Uterus (tissue), 4 donors: ENCODE measurements around the gene ITFG1. TPM values are rescaled to one million over a fixed set of nuclear protein-coding genes. Genes with fewer than 3 reads are reported as not detected.
"Not testable (repeated sequence)": the region's sequence is repeated elsewhere in the genome, so short reads cannot be mapped to it uniquely, and the experiment has no call there.

Source experiments
- DNase-seq, 2 donors: peaks; one replicate each; pipeline ENCODE4 v3.0.0-alpha.2; 2019 to 2020
- H3K27ac ChIP-seq, 2 donors: fragments of 200-600 bp; sonication (generic); 1 replicate in 1 of 2; 2 replicates in 1 of 2; pipeline ENCODE4 v1.5.1; 2016 to 2018
- H3K27me3 ChIP-seq, 2 donors: fragments of 200-600 bp; sonication (generic); one replicate each; pipeline ENCODE4 v1.5.1; 2018 to 2019; ENCODE audit warnings: control low read depth in 1 of 2
- H3K36me3 ChIP-seq, 2 donors: fragments of 200-600 bp; sonication (generic); one replicate each; pipeline ENCODE4 v1.5.1; 2019; ENCODE audit warnings: control low read depth in 1 of 2
- H3K4me1 ChIP-seq, 2 donors: fragments of 200-600 bp; sonication (generic); one replicate each; pipeline ENCODE4 v1.5.1; 2018 to 2019; ENCODE audit warnings: control low read depth in 1 of 2
- H3K4me3 ChIP-seq, 2 donors: fragments of 200-600 bp; sonication (generic); 1 replicate in 1 of 2; 2 replicates in 1 of 2; pipeline ENCODE4 v1.5.1; 2018 to 2019; ENCODE audit warnings: mild to moderate bottlenecking in 1 of 2
- H3K9me3 ChIP-seq, 2 donors: fragments of 200-600 bp; sonication (generic); one replicate each; pipeline ENCODE4 v1.5.1; 2019; ENCODE audit warnings: control low read depth in 1 of 2
- CTCF ChIP-seq, 4 experiments: fragments of 200-600 bp in 2 of 4; fragments of 450-650 bp in 2 of 4; sonication (generic) in 2 of 4; IDR thresholded peaks; one replicate each; pipeline ENCODE4 v1.5.1; 2016 to 2019; ENCODE audit warnings: antibody characterized with exemption in 4 of 4, mild to moderate bottlenecking in 2 of 4, moderate library complexity in 1 of 4
- POLR2A ChIP-seq, 2 donors: fragments of 450-650 bp; IDR thresholded peaks; one replicate each; pipeline ENCODE4 v1.6.1; 2016; ENCODE audit warnings: antibody characterized with exemption in 2 of 2, mild to moderate bottlenecking in 1 of 2, moderate library complexity in 1 of 2
- intact Hi-C: fragments of 100-400 bp; cut with DNase I; formaldehyde crosslinking; loops from one replicate; pipeline ENCODE4 v1.15.1; 2023; ENCODE audit warnings: low total_unique reads
- total RNA-seq, 4 donors: library from RNA; depleted of rRNA in 3 of 4; stranded (reverse); fragments of >200 nt in 3 of 4; gene quantifications; one replicate each; pipeline versions ENCODE4 v1.1.0 to v1.2.4, GENCODE V29; 2014 to 2023
- donor health status: DM: yes; HTN: yes; CAD: no.

ITFG1 gene
- total RNA-seq, 4 donors from 2014 or later = 47.5 to 97.5 (median 67.2) TPM

GRCh38 chr16:47197536-47198179 lies 263.2 kb downstream of the ITFG1 start:
- Histone ChIP-seq H3K9me3 (no peaks in the 10 kb centered on the region), H3K36me3 (no peaks in the 10 kb centered on the region), H3K27ac (no peak overlapping the region), H3K4me1 (no peaks in the 10 kb centered on the region), H3K27me3 (no peaks in the 10 kb centered on the region), H3K4me3 (no peak overlapping the region)
- no peak for DNase-seq
- intact Hi-C loops = no loop called here
- TF ChIP-seq POLR2A (IDR thresholded peaks at IDR 0.05) = no peak

GRCh38 chr16:47196457-47196856 lies 264.4 kb downstream of the ITFG1 start:
- Histone ChIP-seq H3K27me3 (no peaks in the 10 kb centered on the region), H3K4me3 (no peak overlapping the region)

GRCh38 chr16:47182318-47182717 lies 278.5 kb downstream of the ITFG1 start:
- TF ChIP-seq CTCF (IDR thresholded peaks at IDR 0.05) (no peak), POLR2A (IDR thresholded peaks at IDR 0.05) (no peak)
- no peak for DNase-seq
- Histone ChIP-seq H3K9me3 (no peaks in the 10 kb centered on the region), H3K27ac (no peak overlapping the region), H3K4me1 (no peaks in the 10 kb centered on the region), H3K4me3 (no peak overlapping the region), H3K27me3 (no peaks in the 10 kb centered on the region), H3K36me3 (no peaks in the 10 kb centered on the region)
- intact Hi-C loops = no loop called here

More at GRCh38 chr16:47196457-47196856, 264.4 kb downstream of the ITFG1 start:
- TF ChIP-seq CTCF (IDR thresholded peaks at IDR 0.05) = no peak
- TF ChIP-seq POLR2A (IDR thresholded peaks at IDR 0.05) = no peak
- Histone ChIP-seq H3K36me3 (no peaks in the 10 kb centered on the region), H3K4me1 (no peaks in the 10 kb centered on the region), H3K9me3 (no peaks in the 10 kb centered on the region), H3K27ac (no peak overlapping the region)
- DNase-seq = no peak
- intact Hi-C loops = no loop called here

GRCh38 chr16:47181066-47181465 lies 279.8 kb downstream of the ITFG1 start:
- H3K36me3 ChIP-seq, H3K27ac ChIP-seq, intact Hi-C loops, H3K4me1 ChIP-seq, H3K4me3 ChIP-seq, DNase-seq, H3K27me3 ChIP-seq, H3K9me3 ChIP-seq: not testable (repeated sequence)

DNA sequence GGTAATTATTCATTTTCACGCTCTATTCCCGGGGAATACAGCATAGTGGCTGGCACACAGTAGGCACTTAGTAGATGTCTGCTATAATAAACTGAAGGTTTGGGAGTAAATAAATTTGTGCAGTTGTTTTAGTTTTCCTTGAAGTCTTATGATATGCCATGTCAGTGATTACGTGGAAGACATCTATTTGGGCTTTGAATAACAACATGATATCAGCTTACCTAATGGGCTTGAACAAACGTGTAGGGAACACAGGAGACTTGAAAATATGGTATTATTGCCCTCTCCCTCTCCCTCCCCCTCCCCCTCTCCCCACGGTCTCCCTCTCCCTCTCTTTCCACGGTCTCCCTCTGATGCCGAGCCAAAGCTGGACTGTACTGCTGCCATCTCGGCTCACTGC lies 280.8 kb downstream of the ITFG1 start:
- Histone ChIP-seq H3K4me3 (no peak overlapping the region), H3K9me3 (no peaks in the 10 kb centered on the region), H3K4me1 (no peaks in the 10 kb centered on the region), H3K27me3 (no peaks in the 10 kb centered on the region), H3K36me3 (no peaks in the 10 kb centered on the region), H3K27ac (no peak overlapping the region)
- TF ChIP-seq CTCF (IDR thresholded peaks at IDR 0.05) (no peak), POLR2A (IDR thresholded peaks at IDR 0.05) (no peak)
- intact Hi-C loops = no loop called here
- DNase-seq = no peak

DNA sequence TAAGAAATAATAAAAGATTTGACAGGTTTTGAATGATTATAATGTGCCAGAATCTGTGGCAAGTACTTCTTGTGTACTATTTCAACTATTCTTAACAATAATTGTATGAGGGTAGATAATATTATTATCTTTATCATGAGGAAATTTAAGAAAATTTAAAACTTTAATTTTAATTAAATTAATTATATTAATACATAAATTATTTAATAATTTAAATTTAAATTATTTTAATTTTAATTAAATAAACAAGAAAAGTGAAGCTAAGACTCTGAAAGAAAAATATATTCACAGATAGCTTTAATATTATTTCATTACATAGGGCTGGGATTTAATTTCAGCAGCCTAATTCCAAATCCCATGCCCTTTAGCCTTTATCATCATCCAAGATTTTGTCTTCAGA lies 285.7 kb downstream of the ITFG1 start:
- no peak for DNase-seq
- TF ChIP-seq CTCF (IDR thresholded peaks at IDR 0.05) (no peak), POLR2A (IDR thresholded peaks at IDR 0.05) (no peak)
- Histone ChIP-seq H3K9me3 (no peaks in the 10 kb centered on the region), H3K4me1 (no peaks in the 10 kb centered on the region), H3K4me3 (no peak overlapping the region), H3K36me3 (no peaks in the 10 kb centered on the region), H3K27me3 (no peaks in the 10 kb centered on the region), H3K27ac (no peak overlapping the region)
- intact Hi-C loops = no loop called here
